Transverse colon (tissue), 4 donors: ENCODE data around the gene STXBP1. TPM values are rescaled to one million over a fixed set of nuclear protein-coding genes. Genes with fewer than 3 reads are reported as not detected.
A peak's percentile ranks its signal among the peaks of the same experiment; 100 is the strongest.

Experiments used
- DNase-seq: peaks from one replicate; pipeline ENCODE4 v3.0.0-alpha.2; 2019
- H3K27ac ChIP-seq, 4 donors: fragments of 200-600 bp; sonication (generic); 2 replicates each; pipeline ENCODE4 v1.5.1; 2016 to 2018; ENCODE audit warnings: inconsistent platforms in 4 of 4
- H3K27me3 ChIP-seq: fragments of 200-600 bp; sonication (generic); 2 replicates; pipeline ENCODE4 v1.5.1; 2017; ENCODE audit warnings: inconsistent platforms
- H3K36me3 ChIP-seq, 4 donors: fragments of 200-600 bp; sonication (generic); 2 replicates each; pipeline ENCODE4 v1.5.1; 2017 to 2019; ENCODE audit warnings: inconsistent platforms in 4 of 4
- H3K4me1 ChIP-seq, 4 donors: fragments of 200-600 bp; sonication (generic); 2 replicates each; pipeline ENCODE4 v1.5.1; 2017 to 2020; ENCODE audit warnings: inconsistent platforms in 4 of 4
- H3K4me3 ChIP-seq, 4 donors: fragments of 200-600 bp; sonication (generic); 1 replicate in 1 of 4; 2 replicates in 3 of 4; pipeline versions ENCODE4 v1.5.1 to v1.6.1; 2017 to 2019; ENCODE audit warnings: inconsistent platforms in 4 of 4
- H3K9me3 ChIP-seq, 2 donors: fragments of 200-600 bp; sonication (generic); 2 replicates each; pipeline ENCODE4 v1.5.1; 2017 to 2019; ENCODE audit warnings: inconsistent platforms in 2 of 2
- EP300 ChIP-seq: sonication (generic); formaldehyde crosslinking; IDR thresholded peaks from one replicate; pipeline ENCODE4 v1.6.1; 2017; ENCODE audit warnings: antibody characterized with exemption, low read depth
- POLR2A ChIP-seq: fragments of 450-650 bp; IDR thresholded peaks from one replicate; pipeline ENCODE4 v1.6.1; 2016; ENCODE audit warnings: antibody characterized with exemption, mild to moderate bottlenecking, moderate library complexity
- POLR2AphosphoS5 ChIP-seq, 3 donors: sonication (generic); formaldehyde crosslinking; IDR thresholded peaks; one replicate each; pipeline ENCODE4 v1.6.1; 2016; ENCODE audit warnings: antibody characterized with exemption in 3 of 3
- WGBS, 2 donors: methylation state at CpG; one replicate each; pipeline ENCODE4 v1.1.5; 2018; ENCODE audit warnings: low coverage in 1 of 2; 5-methylcytosine and 5-hydroxymethylcytosine counted together
- in situ Hi-C, 4 donors: fragments of 200-750 bp; cut with MboI; loops; one replicate each; pipeline versions ENCODE4 v1.15.0 to v1.15.1; 2017; ENCODE audit warnings: low sequenced_read_pairs in 3 of 4, low pct_ligation_motif_present in 1 of 4, low pct_unique_long_range_greater_than_20kb in 1 of 4
- intact Hi-C: fragments of 100-400 bp; cut with DNase I; formaldehyde crosslinking; loops from one replicate; pipeline ENCODE4 v1.15.1; 2023; ENCODE audit warnings: low total_unique reads
- total RNA-seq, 4 donors: library from RNA; depleted of rRNA; stranded (reverse); fragments of >200 nt; gene quantifications; one replicate each; pipeline ENCODE4 v1.1.0, GENCODE V29; 2016
- TF ChIP-seq, protein P1 (sequence below), 5 experiments: fragments of 200-600 bp in 3 of 5; fragments of 450-650 bp in 2 of 5; sonication (generic) in 3 of 5; IDR thresholded peaks; 1 replicate in 2 of 5; 2 replicates in 3 of 5; pipeline ENCODE4 v1.5.1; 2016 to 2017; ENCODE audit warnings: antibody characterized with exemption in 5 of 5, inconsistent platforms in 3 of 5, mild to moderate bottlenecking in 2 of 5, moderate library complexity in 1 of 5

STXBP1 gene
- total RNA-seq, 4 donors from 2014 or later: 7.9 to 193 (median 13.3) TPM

DNA sequence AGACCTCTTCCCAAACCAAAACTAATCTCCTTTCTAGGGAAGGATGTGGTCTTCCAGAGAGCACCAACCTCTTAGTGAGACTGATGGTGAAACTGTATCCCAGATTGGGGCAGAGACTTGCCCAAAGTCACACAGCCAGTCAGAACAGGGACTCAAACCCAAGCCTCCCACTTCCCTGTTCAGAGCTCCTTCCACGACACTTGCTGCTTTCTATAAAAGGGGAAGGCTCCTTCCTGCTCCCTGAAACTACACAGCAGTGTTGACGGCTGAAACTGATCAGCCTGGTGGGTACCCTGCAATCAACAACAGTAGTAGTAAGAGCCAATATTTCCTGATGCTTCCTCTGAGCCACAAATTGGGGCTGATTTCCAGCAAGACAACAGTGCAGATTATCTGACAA lies 121.5 kb downstream of the STXBP1 start:
- Histone ChIP-seq H3K36me3 (peaks cover 0 to 4% (median 0%) of the 10 kb centered on the region in 4 donors), H3K27me3 (no peaks in the 10 kb centered on the region), H3K4me1 (peaks cover 6 to 18% (median 11%) of the 10 kb centered on the region in 4 donors), H3K9me3 (no peaks in the 10 kb centered on the region), H3K27ac (no peak overlapping the region), H3K4me3 (no peak overlapping the region)
- intact Hi-C loops (loop anchor here (5.0 to 10.0 kb wide), 2 partner anchors 141 to 229 kb away; no protein-coding TSS in a partner anchor), in situ Hi-C loops (loop anchor here (10.0 to 25.0 kb wide), 5 partner anchors 131 to 221 kb away; no protein-coding TSS in a partner anchor)
- WGBS, 2 donors: 69% methylated on average over 2 of the region's 2 CpGs; no CpG with 5 or more reads in 1 of the 2 donors
- no peak for DNase-seq
- TF ChIP-seq, protein P1, sequence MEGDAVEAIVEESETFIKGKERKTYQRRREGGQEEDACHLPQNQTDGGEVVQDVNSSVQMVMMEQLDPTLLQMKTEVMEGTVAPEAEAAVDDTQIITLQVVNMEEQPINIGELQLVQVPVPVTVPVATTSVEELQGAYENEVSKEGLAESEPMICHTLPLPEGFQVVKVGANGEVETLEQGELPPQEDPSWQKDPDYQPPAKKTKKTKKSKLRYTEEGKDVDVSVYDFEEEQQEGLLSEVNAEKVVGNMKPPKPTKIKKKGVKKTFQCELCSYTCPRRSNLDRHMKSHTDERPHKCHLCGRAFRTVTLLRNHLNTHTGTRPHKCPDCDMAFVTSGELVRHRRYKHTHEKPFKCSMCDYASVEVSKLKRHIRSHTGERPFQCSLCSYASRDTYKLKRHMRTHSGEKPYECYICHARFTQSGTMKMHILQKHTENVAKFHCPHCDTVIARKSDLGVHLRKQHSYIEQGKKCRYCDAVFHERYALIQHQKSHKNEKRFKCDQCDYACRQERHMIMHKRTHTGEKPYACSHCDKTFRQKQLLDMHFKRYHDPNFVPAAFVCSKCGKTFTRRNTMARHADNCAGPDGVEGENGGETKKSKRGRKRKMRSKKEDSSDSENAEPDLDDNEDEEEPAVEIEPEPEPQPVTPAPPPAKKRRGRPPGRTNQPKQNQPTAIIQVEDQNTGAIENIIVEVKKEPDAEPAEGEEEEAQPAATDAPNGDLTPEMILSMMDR (IDR thresholded peaks at IDR 0.05): no peak
- TF ChIP-seq POLR2A (no peak), POLR2AphosphoS5 (IDR thresholded peaks at IDR 0.05) (no peak), EP300 (no peak)

DNA sequence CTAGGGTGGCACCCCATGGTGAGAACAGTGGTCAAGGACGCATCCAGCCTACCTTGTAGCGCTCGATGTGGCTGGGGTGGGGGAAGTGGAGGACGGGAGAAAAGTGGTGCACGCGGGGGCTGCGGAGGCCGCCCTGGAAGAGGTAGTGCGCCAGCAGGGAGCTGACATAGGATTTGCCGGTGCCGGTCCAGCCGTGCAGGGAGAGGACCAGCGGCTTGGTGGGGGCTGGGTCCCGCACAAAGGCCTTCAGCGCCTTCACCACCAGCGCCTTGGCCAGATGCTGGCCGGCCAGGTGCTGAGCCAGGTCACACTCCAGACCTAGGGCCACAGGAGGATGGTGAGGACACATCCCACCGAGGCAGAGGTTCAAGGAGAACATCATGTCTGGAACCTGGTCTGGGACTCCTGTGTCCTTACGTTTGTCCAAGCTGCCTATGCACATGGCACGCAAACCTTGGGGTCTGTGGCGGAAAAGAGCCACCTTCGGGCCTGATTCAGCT lies 122.2 kb downstream of the STXBP1 start:
- 52 to 87% methylated on average over 3 to 21 of the region's 22 CpGs for WGBS, 2 donors
- in situ Hi-C loops: loop anchor here (10.0 to 25.0 kb wide), 5 partner anchors 131 to 222 kb away; no protein-coding TSS in a partner anchor
- H3K27me3 ChIP-seq: no peaks in the 10 kb centered on the region
- intact Hi-C loops: loop anchor here (5.0 to 10.0 kb wide), 2 partner anchors 142 to 229 kb away; no protein-coding TSS in a partner anchor
- H3K36me3 ChIP-seq: peaks cover 0 to 4% (median 0%) of the 10 kb centered on the region in 4 donors
- TF ChIP-seq, protein P1 (IDR thresholded peaks at IDR 0.05): no peak
- no peak for TF ChIP-seq POLR2AphosphoS5 (IDR thresholded peaks at IDR 0.05)
- no peak for TF ChIP-seq EP300
- no peak for TF ChIP-seq POLR2A
- peaks cover 6 to 18% (median 11%) of the 10 kb centered on the region in 4 donors for H3K4me1 ChIP-seq
- no peaks in the 10 kb centered on the region for H3K9me3 ChIP-seq
- DNase-seq: no peak
- H3K4me3 ChIP-seq: peak overlapping the region in 3 of 4 donors; percentile 71 to 97 (median 84)
- H3K27ac ChIP-seq: peak overlapping the region; percentile 98 to 100 (median 98)

DNA sequence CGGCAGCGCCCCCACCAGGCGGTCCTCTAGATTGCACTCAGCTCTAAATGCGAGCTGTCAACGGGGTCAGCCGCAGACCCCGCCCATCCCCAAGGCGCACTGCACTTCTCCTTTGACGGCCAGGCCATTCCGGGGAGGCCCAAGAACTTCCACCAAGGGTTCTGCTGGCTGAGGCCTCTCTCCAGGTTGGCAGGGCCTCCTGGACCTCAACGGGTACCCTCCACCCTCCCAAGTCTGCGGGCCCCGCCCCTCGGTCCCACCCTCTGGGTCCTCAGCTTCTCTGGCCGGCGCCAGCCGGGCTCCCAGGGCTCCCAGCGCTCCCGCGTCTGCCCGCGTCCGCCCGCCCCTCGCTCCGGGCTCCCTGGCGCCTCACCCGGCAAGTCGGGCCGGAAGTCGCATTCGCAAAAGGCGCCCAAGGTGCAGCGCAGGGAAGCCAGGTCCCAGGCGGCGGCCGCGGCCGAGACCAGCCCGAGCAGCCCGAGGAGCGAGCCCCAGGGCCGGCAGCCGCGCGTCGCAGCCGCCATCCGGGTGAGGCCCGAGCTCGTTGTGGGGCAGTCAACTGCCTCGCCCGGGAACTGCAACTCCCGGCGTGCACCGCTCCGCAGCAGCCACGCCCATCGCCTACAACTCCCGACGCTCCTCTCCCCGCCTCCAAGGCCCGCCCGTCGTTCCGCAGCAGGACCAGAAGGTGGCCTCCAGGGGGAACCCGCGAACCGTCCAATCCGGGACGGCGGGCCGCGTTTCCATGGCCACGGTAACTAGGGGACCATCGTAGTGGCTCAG lies 122.9 kb downstream of the STXBP1 start, which contains the start of gene TOR2A:
Gene TOR2A, minus strand, starts transcription at position 548 of the 783 bp plus-strand sequence. Its CDS starts 24 bp downstream, at position 524.
- no peaks in the 10 kb centered on the region for H3K9me3 ChIP-seq
- intact Hi-C loops (loop anchor here (5.0 to 10.0 kb wide), 3 partner anchors 143 to 230 kb away; no protein-coding TSS in a partner anchor), in situ Hi-C loops (loop anchor here (5.0 to 25.0 kb wide), 6 partner anchors 47 to 223 kb away; no protein-coding TSS in a partner anchor)
- TF ChIP-seq POLR2AphosphoS5 (IDR thresholded peaks at IDR 0.05): peak; percentile 85 to 95 (median 93)
- TF ChIP-seq, protein P1 (IDR thresholded peaks at IDR 0.05): peak; percentile 87 to 98 (median 95)
- TF ChIP-seq POLR2A: peak; percentile 89
- TF ChIP-seq EP300: no peak
- H3K27ac ChIP-seq: peak within 1 kb of the TSS; percentile 98 to 100 (median 98)
- WGBS, 2 donors: 0% methylated on average over 9 to 60 of the region's 76 CpGs
- no peaks in the 10 kb centered on the region for H3K27me3 ChIP-seq
- peaks cover 6 to 22% (median 12%) of the 10 kb centered on the region in 4 donors for H3K4me1 ChIP-seq
- H3K4me3 ChIP-seq: peak within 1 kb of the TSS; percentile 71 to 97 (median 80)
- peak; percentile 99 for DNase-seq
- H3K36me3 ChIP-seq: peaks cover 0 to 4% (median 0%) of the 10 kb centered on the region in 4 donors
